Endodermal cell (in vitro differentiated cells): ENCODE results near the gene PIEZO2. TPM values are rescaled to one million over a fixed set of nuclear protein-coding genes. Genes with fewer than 3 reads are reported as not detected.

ENCODE experiments used
- DNase-seq: peaks from one replicate; pipeline ENCODE4 v3.0.0-alpha.2; 2017
- H3K27ac ChIP-seq: 2 replicates; pipeline ENCODE4 v1.5.1; 2013; ENCODE audit warnings: mild to moderate bottlenecking, low read depth, low read length, moderate library complexity
- H3K27me3 ChIP-seq: 2 replicates; pipeline ENCODE4 v1.6.1; 2013; ENCODE audit warnings: mild to moderate bottlenecking, low read length, moderate library complexity; ENCODE audit not compliant: insufficient read depth, control insufficient read depth, poor library complexity, severe bottlenecking
- H3K36me3 ChIP-seq: 2 replicates; pipeline ENCODE4 v1.7.0; 2013; ENCODE audit warnings: mild to moderate bottlenecking, low read length, moderate library complexity; ENCODE audit not compliant: control insufficient read depth, insufficient read depth
- H3K4me1 ChIP-seq: one replicate; pipeline ENCODE4 v1.7.0; 2013; ENCODE audit warnings: low read length; ENCODE audit not compliant: control insufficient read depth, insufficient read depth
- H3K4me3 ChIP-seq: 2 replicates; pipeline ENCODE4 v1.5.1; 2013; ENCODE audit warnings: mild to moderate bottlenecking, low read length, moderate library complexity
- H3K9ac ChIP-seq: 2 replicates; pipeline ENCODE4 v1.6.1; 2013; ENCODE audit warnings: mild to moderate bottlenecking, low read length, moderate library complexity; ENCODE audit not compliant: poor library complexity, severe bottlenecking; ENCODE audit errors: extremely low read depth
- H3K9me3 ChIP-seq: 2 replicates; pipeline ENCODE4 v1.6.1; 2013; ENCODE audit warnings: mild to moderate bottlenecking, low read length, moderate library complexity; ENCODE audit not compliant: control insufficient read depth
- H3K27ac Mint-ChIP-seq: 2 replicates; pipeline ENCODE4 v1.8.0; 2020; ENCODE audit warnings: mixed read lengths
- H3K27me3 Mint-ChIP-seq: 2 replicates; pipeline ENCODE4 v1.8.0; 2021; ENCODE audit warnings: mild to moderate bottlenecking, mixed read lengths; ENCODE audit not compliant: insufficient read depth
- H3K36me3 Mint-ChIP-seq: 2 replicates; pipeline ENCODE4 v1.8.0; 2020; ENCODE audit warnings: low read depth, mixed read lengths
- H3K4me1 Mint-ChIP-seq: 2 replicates; pipeline ENCODE4 v1.8.0; 2020; ENCODE audit warnings: mixed read lengths
- H3K4me3 Mint-ChIP-seq: 2 replicates; pipeline ENCODE4 v1.8.0; 2020; ENCODE audit warnings: mild to moderate bottlenecking, moderate library complexity, mixed read lengths
- H3K9me3 Mint-ChIP-seq: 2 replicates; pipeline ENCODE4 v1.8.0; 2020; ENCODE audit warnings: mild to moderate bottlenecking, mixed read lengths
- CTCF ChIP-seq: fragments of 200-600 bp; sonication (generic); conservative IDR thresholded peaks from 2 replicates; pipeline ENCODE4 v1.5.0; 2021; ENCODE audit warnings: antibody characterized with exemption, mild to moderate bottlenecking
- WGBS, 2 experiments: methylation state at CpG; one replicate each; pipeline versions ENCODE4 v1.1.5 to v1.1.7; 2013; ENCODE audit warnings: missing lambda C conversion rate in 2 of 2, mixed read lengths in 1 of 2; ENCODE audit not compliant: insufficient coverage in 1 of 2, insufficient read length in 1 of 2; 5-methylcytosine and 5-hydroxymethylcytosine counted together
- total RNA-seq, 2 donors: library from RNA; stranded (reverse); fragmentation: NEBNext Ultra II Directional in 1 of 2; extraction: Animal tissue kit (Norgen Biotek cat#: 25700) in 1 of 2; gene quantifications; 2 replicates in 1 of 2; 3 replicates in 1 of 2; pipeline ENCODE4 v1.2.1, GENCODE V29; 2021

The PIEZO2 gene
- total RNA-seq, 2 donors from 2014 or later, result 7.3 to 12.1 TPM

- Histone ChIP-seq H3K9me3 (no peaks in the 10 kb centered on the region), H3K36me3 (no peaks in the 10 kb centered on the region), H3K4me1 (no peaks in the 10 kb centered on the region), H3K27me3 (no peaks in the 10 kb centered on the region), H3K4me3 (no peak overlapping the region), H3K9ac (no peak overlapping the region), H3K27ac (no peak overlapping the region)
- no peaks in the 10 kb centered on the region for H3K36me3 Mint-ChIP-seq
- no peaks in the 10 kb centered on the region for H3K27me3 Mint-ChIP-seq
- no peak for TF ChIP-seq CTCF
- H3K4me1 Mint-ChIP-seq, result no peaks in the 10 kb centered on the region
- no peak overlapping the region for H3K27ac Mint-ChIP-seq
- H3K9me3 Mint-ChIP-seq, result peaks cover 2% of the 10 kb centered on the region
- 94 to 96% methylated on average over 3 to 5 of the region's 5 CpGs for WGBS, 2 experiments
- DNase-seq, result no peak
- no peak overlapping the region for H3K4me3 Mint-ChIP-seq
Measured at GRCh38 chr18:11031966-11032365, 117.4 kb downstream of the PIEZO2 start.

- no peak overlapping the region for H3K4me3 Mint-ChIP-seq
- no peaks in the 10 kb centered on the region for H3K4me1 Mint-ChIP-seq
- WGBS, 2 experiments, result 93 to 100% methylated on average over 3 to 6 of the region's 6 CpGs
Measured at GRCh38 chr18:11029021-11029420, 120.3 kb downstream of the PIEZO2 start.

GRCh38 chr18:11027862-11028261 is 121.5 kb downstream of the PIEZO2 start:
- peaks cover 7% of the 10 kb centered on the region for H3K9me3 Mint-ChIP-seq
- no peaks in the 10 kb centered on the region for H3K9me3 ChIP-seq
- no peak overlapping the region for H3K9ac ChIP-seq
- H3K4me3 ChIP-seq, result no peak overlapping the region
- H3K27me3 Mint-ChIP-seq, result no peaks in the 10 kb centered on the region
- no peaks in the 10 kb centered on the region for H3K36me3 ChIP-seq
- no peak for TF ChIP-seq CTCF
- WGBS, 2 experiments, result 92 to 97% methylated on average over 3 to 4 of the region's 4 CpGs
- no peak overlapping the region for H3K4me3 Mint-ChIP-seq
- no peaks in the 10 kb centered on the region for H3K4me1 Mint-ChIP-seq
- no peak overlapping the region for H3K27ac ChIP-seq
- H3K27me3 ChIP-seq, result no peaks in the 10 kb centered on the region
- no peaks in the 10 kb centered on the region for H3K4me1 ChIP-seq
- peaks cover 4% of the 10 kb centered on the region for H3K36me3 Mint-ChIP-seq
- no peak overlapping the region for H3K27ac Mint-ChIP-seq
- DNase-seq, result no peak

More at GRCh38 chr18:11029021-11029420, 120.3 kb downstream of the PIEZO2 start:
- Histone ChIP-seq H3K27ac (no peak overlapping the region), H3K36me3 (no peaks in the 10 kb centered on the region), H3K27me3 (no peaks in the 10 kb centered on the region), H3K9ac (no peak overlapping the region), H3K4me1 (no peaks in the 10 kb centered on the region), H3K9me3 (no peaks in the 10 kb centered on the region), H3K4me3 (no peak overlapping the region)
- Mint-ChIP-seq H3K27me3 (no peaks in the 10 kb centered on the region), H3K27ac (no peak overlapping the region), H3K36me3 (peaks cover 3% of the 10 kb centered on the region), H3K9me3 (peaks cover 5% of the 10 kb centered on the region)
- TF ChIP-seq CTCF, result no peak
- no peak for DNase-seq
